Thyroid gland (tissue), 4 donors: ENCODE data around the gene DUSP8. TPM values are rescaled to one million over a fixed set of nuclear protein-coding genes. Genes with fewer than 3 reads are reported as not detected.

Source experiments
- DNase-seq, 2 donors: peaks; one replicate each; pipeline ENCODE4 v3.0.0-alpha.2; 2019
- H3K27ac ChIP-seq, 3 donors: fragments of 200-600 bp; sonication (generic); 1 replicate in 2 of 3; 2 replicates in 1 of 3; pipeline ENCODE4 v1.5.1; 2016 to 2019; ENCODE audit warnings: mild to moderate bottlenecking in 1 of 3, moderate library complexity in 1 of 3
- H3K27me3 ChIP-seq: fragments of 200-600 bp; sonication (generic); one replicate; pipeline ENCODE4 v1.5.1; 2019
- H3K36me3 ChIP-seq, 2 donors: fragments of 200-600 bp; sonication (generic); one replicate each; pipeline ENCODE4 v1.5.1; 2016 to 2019
- H3K4me1 ChIP-seq, 2 donors: fragments of 200-600 bp; sonication (generic); one replicate each; pipeline ENCODE4 v1.5.1; 2017 to 2019
- H3K4me3 ChIP-seq, 3 donors: fragments of 200-600 bp; sonication (generic); replicated peaks in 1 of 3; 1 replicate in 2 of 3; 2 replicates in 1 of 3; pipeline ENCODE4 v1.5.1; 2016; ENCODE audit warnings: mild to moderate bottlenecking in 1 of 3
- H3K9me3 ChIP-seq: fragments of 200-600 bp; sonication (generic); one replicate; pipeline ENCODE4 v1.5.1; 2017
- CTCF ChIP-seq, 6 experiments: fragments of 200-600 bp in 3 of 6; fragments of 450-650 bp in 3 of 6; sonication (generic) in 3 of 6; IDR thresholded peaks; one replicate each; pipeline ENCODE4 v1.5.1; 2016 to 2019; ENCODE audit warnings: antibody characterized with exemption in 6 of 6, mild to moderate bottlenecking in 2 of 6, inconsistent platforms in 1 of 6, moderate library complexity in 1 of 6
- POLR2A ChIP-seq, 2 donors: fragments of 450-650 bp; IDR thresholded peaks; one replicate each; pipeline ENCODE4 v1.6.1; 2017; ENCODE audit warnings: antibody characterized with exemption in 2 of 2, mild to moderate bottlenecking in 2 of 2, moderate library complexity in 1 of 2
- WGBS, 2 donors: methylation state at CpG; one replicate each; pipeline ENCODE4 v1.1.5; 2017; 5-methylcytosine and 5-hydroxymethylcytosine counted together
- intact Hi-C: fragments of 100-400 bp; cut with DNase I; formaldehyde crosslinking; loops from one replicate; pipeline ENCODE4 v1.15.1; 2023
- total RNA-seq, 4 donors: library from RNA; depleted of rRNA; stranded (reverse); fragments of >200 nt; gene quantifications; one replicate each; pipeline ENCODE4 v1.2.3, GENCODE V29; 2016

The DUSP8 gene
- total RNA-seq, 4 donors from 2014 or later: 1.3 to 3.5 (median 2.5) TPM

DNA sequence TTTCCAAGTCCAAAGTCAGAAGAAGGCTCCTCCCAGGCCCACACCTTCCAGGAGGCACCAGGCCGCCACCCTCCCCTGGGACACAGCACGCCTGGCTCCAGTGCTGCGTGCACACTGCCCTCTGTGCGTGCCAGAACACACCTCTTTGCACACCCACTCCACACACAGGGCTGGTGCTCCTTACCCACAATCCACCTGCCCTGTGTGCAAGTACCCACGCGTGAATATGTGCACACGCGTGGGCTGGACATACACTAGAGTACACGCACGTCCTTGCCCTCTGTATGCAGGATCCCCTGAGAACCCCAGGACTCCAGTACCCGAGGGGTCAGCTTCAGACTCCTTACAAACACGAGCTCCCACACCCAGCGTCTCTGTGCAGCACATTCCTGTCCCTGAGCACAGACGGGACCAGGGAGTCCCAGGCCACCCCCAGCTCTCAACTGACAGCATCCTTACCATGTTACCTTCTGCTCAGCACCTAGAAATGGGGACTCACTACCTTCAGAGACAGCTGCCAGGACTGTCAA, 2.8 kb downstream of the DUSP8 start:
- peaks cover 15 to 31% of the 10 kb centered on the region in 2 donors for H3K4me1 ChIP-seq
- no peaks in the 10 kb centered on the region for H3K36me3 ChIP-seq
- intact Hi-C loops: no loop called here
- no peaks in the 10 kb centered on the region for H3K27me3 ChIP-seq
- no peak for DNase-seq
- 87 to 88% methylated on average over 10 to 14 of the region's 14 CpGs for WGBS, 2 donors
- TF ChIP-seq POLR2A (IDR thresholded peaks at IDR 0.05) (no peak), CTCF (IDR thresholded peaks at IDR 0.05) (no peak)
- no peaks in the 10 kb centered on the region for H3K9me3 ChIP-seq
- H3K27ac ChIP-seq: no peak overlapping the region
- H3K4me3 ChIP-seq: no peak overlapping the region

GRCh38 chr11:1568441-1568911, 3.6 kb downstream of the DUSP8 start:
- WGBS, 2 donors: 62 to 69% methylated on average over 11 to 12 of the region's 13 CpGs
- no peaks in the 10 kb centered on the region for H3K9me3 ChIP-seq
- TF ChIP-seq POLR2A (IDR thresholded peaks at IDR 0.05) (no peak), CTCF (IDR thresholded peaks at IDR 0.05) (no peak)
- H3K36me3 ChIP-seq: no peaks in the 10 kb centered on the region
- no peak overlapping the region for H3K27ac ChIP-seq
- intact Hi-C loops: no loop called here
- no peak overlapping the region for H3K4me3 ChIP-seq
- no peak for DNase-seq
- no peaks in the 10 kb centered on the region for H3K27me3 ChIP-seq
- peaks cover 11 to 23% of the 10 kb centered on the region in 2 donors for H3K4me1 ChIP-seq

- no peak overlapping the region for H3K27ac ChIP-seq
- no peak overlapping the region for H3K4me3 ChIP-seq
- no peaks in the 10 kb centered on the region for H3K36me3 ChIP-seq
- H3K4me1 ChIP-seq: peaks cover 3 to 15% of the 10 kb centered on the region in 2 donors
- no peak for DNase-seq
- TF ChIP-seq CTCF (IDR thresholded peaks at IDR 0.05): no peak
- no peak for TF ChIP-seq POLR2A (IDR thresholded peaks at IDR 0.05)
- WGBS, 2 donors: 65% methylated on average over 5 of the region's 7 CpGs; no CpG with 5 or more reads in 1 of the 2 donors
- no peaks in the 10 kb centered on the region for H3K27me3 ChIP-seq
- no peaks in the 10 kb centered on the region for H3K9me3 ChIP-seq
- intact Hi-C loops: no loop called here
Measured at GRCh38 chr11:1567721-1568100, 4.4 kb downstream of the DUSP8 start.

DNA sequence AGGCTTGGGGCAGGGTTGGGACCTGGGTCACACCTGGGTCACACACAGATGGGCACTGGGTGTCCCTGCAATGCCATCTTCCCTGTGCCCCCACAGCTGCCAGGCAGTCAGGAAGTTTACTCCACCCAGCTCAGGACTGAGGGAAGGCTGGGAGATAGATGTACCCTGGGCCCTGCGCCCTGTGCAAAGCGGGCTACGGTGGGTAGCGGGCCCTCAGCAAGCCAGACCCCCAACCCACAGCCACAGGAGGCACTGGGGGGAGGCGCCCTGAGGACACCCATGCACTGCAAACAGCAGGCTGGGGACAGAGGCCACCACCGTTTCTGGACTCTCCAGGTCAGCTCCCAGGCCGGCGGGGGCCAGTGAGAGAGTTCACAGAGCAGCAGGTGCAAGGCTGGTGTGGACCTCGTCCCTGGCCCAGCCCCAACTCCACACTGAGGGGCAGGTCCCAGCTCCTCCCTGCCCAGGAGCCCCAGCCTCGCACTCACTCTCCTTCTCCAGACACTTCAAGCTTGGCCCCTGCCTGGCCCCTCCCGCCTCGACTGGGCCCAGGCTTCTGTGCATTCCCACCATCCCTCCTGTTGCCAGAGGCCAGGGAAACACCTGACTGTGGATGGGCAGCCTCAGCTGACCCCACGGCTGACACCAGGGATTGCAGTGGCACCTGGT, 4.9 kb downstream of the DUSP8 start:
- DNase-seq: no peak
- Histone ChIP-seq H3K4me3 (no peak overlapping the region), H3K4me1 (peaks cover 0 to 10% of the 10 kb centered on the region in 2 donors), H3K27ac (no peak overlapping the region), H3K27me3 (no peaks in the 10 kb centered on the region), H3K36me3 (no peaks in the 10 kb centered on the region), H3K9me3 (no peaks in the 10 kb centered on the region)
- intact Hi-C loops: no loop called here
- WGBS, 2 donors: 39 to 68% methylated on average over 6 to 7 of the region's 13 CpGs
- no peak for TF ChIP-seq POLR2A (IDR thresholded peaks at IDR 0.05)
- no peak for TF ChIP-seq CTCF (IDR thresholded peaks at IDR 0.05)

DNA sequence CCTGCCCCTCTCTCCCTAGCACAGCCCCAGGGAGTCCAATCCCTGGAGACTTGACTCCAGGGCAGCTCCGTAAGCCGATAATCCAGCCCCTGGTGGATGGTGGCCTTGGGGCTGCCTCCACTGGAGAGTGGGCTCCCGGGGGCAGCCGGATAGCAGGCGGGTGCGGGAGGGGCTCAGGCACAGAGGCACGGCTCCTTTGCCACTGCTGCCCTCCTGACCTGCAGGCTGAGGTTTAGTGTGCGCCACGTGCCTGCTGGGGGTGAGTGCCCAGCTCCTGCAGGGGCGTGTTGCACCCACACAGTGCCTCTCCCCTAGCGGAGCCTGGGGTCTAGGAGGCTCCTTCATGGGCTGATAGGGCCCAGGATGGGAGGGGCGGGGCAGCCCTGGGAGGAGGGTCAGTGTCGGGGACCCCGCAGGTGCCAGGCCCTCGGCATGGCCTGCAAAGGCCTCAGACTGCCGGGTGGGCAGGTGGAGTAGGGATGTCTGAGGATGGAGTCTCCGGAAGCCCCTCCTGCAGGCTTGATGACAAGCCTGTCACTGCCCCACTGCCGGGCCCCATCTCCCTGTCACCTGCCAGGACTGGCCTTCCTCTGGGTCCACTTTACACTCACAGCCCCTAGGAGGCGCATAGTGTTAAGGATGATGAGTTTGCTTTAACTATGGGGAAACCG, 5.6 kb downstream of the DUSP8 start:
- 79 to 88% methylated on average over 9 to 11 of the region's 20 CpGs for WGBS, 2 donors

More for the DNA sequence above, 5.6 kb downstream of the DUSP8 start:
- DNase-seq: no peak
- intact Hi-C loops: no loop called here
- TF ChIP-seq CTCF (IDR thresholded peaks at IDR 0.05): no peak
- TF ChIP-seq POLR2A (IDR thresholded peaks at IDR 0.05): no peak
- Histone ChIP-seq H3K4me1 (peaks cover 0 to 10% of the 10 kb centered on the region in 2 donors), H3K36me3 (no peaks in the 10 kb centered on the region), H3K27ac (no peak overlapping the region), H3K27me3 (no peaks in the 10 kb centered on the region), H3K4me3 (no peak overlapping the region), H3K9me3 (no peaks in the 10 kb centered on the region)
